HG03060 (cell line): Measurements from ENCODE around the gene IL33.

Experiments used
- ATAC-seq: cut with Tn5 transposase; IDR thresholded peaks from one replicate; pipeline ENCODE4 v1.9.1; 2021; ENCODE audit warnings: low read depth, moderate number of reproducible peaks; ENCODE audit not compliant: unreplicated experiment

Gene IL33

GRCh38 chr9:6277417-6277816 is 61.8 kb downstream of the IL33 start:
- ATAC-seq = no peak

- ATAC-seq = no peak
Measured at GRCh38 chr9:6301858-6302257, 86.3 kb downstream of the IL33 start.

- ATAC-seq = no peak
Measured at GRCh38 chr9:6302417-6302816, 86.8 kb downstream of the IL33 start.

- no peak for ATAC-seq
Measured at GRCh38 chr9:6304232-6304631, 88.6 kb downstream of the IL33 start.

- no peak for ATAC-seq
Measured at GRCh38 chr9:6305954-6306563, 90.5 kb downstream of the IL33 start.
